H9 (cell line): ENCODE measurements around the gene ELOA. TPM values are rescaled to one million over a fixed set of nuclear protein-coding genes. Genes with fewer than 3 reads are reported as not detected.

Experiments
- DNase-seq: peaks from one replicate; pipeline ENCODE4 v3.0.0-alpha.2; 2017
- H2AFZ ChIP-seq: one replicate; pipeline ENCODE4 v1.6.1; 2013; ENCODE audit warnings: mild to moderate bottlenecking, low read length, control low read depth, moderate library complexity
- H2AK5ac ChIP-seq: 2 replicates; pipeline ENCODE4 v1.6.1; 2013; ENCODE audit warnings: low read length, control low read depth, mixed read lengths; ENCODE audit not compliant: insufficient read length
- H2BK120ac ChIP-seq: one replicate; pipeline ENCODE4 v1.6.1; 2013; ENCODE audit warnings: low read depth, mild to moderate bottlenecking, low read length, control low read depth, inconsistent platforms; ENCODE audit not compliant: poor library complexity, severe bottlenecking
- H2BK12ac ChIP-seq: 2 replicates; pipeline ENCODE4 v1.6.1; 2013; ENCODE audit warnings: low read length, control low read depth, mixed read lengths, low read depth; ENCODE audit not compliant: insufficient read length
- H2BK15ac ChIP-seq: 2 replicates; pipeline ENCODE4 v1.6.1; 2013; ENCODE audit warnings: low read depth, low read length, control low read depth
- H2BK20ac ChIP-seq: one replicate; pipeline ENCODE4 v1.6.1; 2013; ENCODE audit warnings: low read depth, mild to moderate bottlenecking, low read length, control low read depth, inconsistent platforms; ENCODE audit not compliant: poor library complexity, severe bottlenecking
- H2BK5ac ChIP-seq: 2 replicates; pipeline ENCODE4 v1.6.1; 2013; ENCODE audit warnings: low read length, control low read depth, mixed read lengths; ENCODE audit not compliant: insufficient read length
- H3K14ac ChIP-seq: 2 replicates; pipeline ENCODE4 v1.6.1; 2013; ENCODE audit warnings: low read length, control low read depth; ENCODE audit not compliant: insufficient read depth
- H3K18ac ChIP-seq: 2 replicates; pipeline ENCODE4 v1.6.1; 2013; ENCODE audit warnings: low read depth, mild to moderate bottlenecking, mixed read lengths, low read length, control low read depth; ENCODE audit not compliant: insufficient read length
- H3K23ac ChIP-seq: 2 replicates; pipeline ENCODE4 v1.6.1; 2013; ENCODE audit warnings: low read length, control low read depth, mixed read lengths, low read depth; ENCODE audit not compliant: insufficient read length
- H3K23me2 ChIP-seq: 2 replicates; pipeline ENCODE4 v1.6.1; 2013; ENCODE audit warnings: low read depth, mild to moderate bottlenecking, mixed read lengths, low read length, control low read depth; ENCODE audit not compliant: insufficient read length, poor library complexity, severe bottlenecking
- H3K27ac ChIP-seq: 2 replicates; pipeline ENCODE4 v1.5.1; 2013; ENCODE audit warnings: low read length, control low read depth, mixed read lengths, low read depth; ENCODE audit not compliant: insufficient read length
- H3K27me3 ChIP-seq: 2 replicates; pipeline ENCODE4 v1.6.1; 2013; ENCODE audit warnings: low read length, control low read depth, inconsistent platforms; ENCODE audit not compliant: insufficient read depth
- H3K4ac ChIP-seq: 2 replicates; pipeline ENCODE4 v1.6.1; 2013; ENCODE audit warnings: low read depth, mild to moderate bottlenecking, control low read depth, inconsistent platforms, low read length, moderate library complexity
- H3K4me1 ChIP-seq: 2 replicates; pipeline ENCODE4 v1.6.1; 2013; ENCODE audit warnings: low read length, control low read depth, inconsistent platforms; ENCODE audit not compliant: insufficient read depth
- H3K4me2 ChIP-seq: 2 replicates; pipeline ENCODE4 v1.6.1; 2013; ENCODE audit warnings: low read length, control low read depth, mixed read lengths; ENCODE audit not compliant: insufficient read length, insufficient read depth
- H3K56ac ChIP-seq: 2 replicates; pipeline ENCODE4 v1.6.1; 2013; ENCODE audit warnings: low read depth, mild to moderate bottlenecking, mixed read lengths, low read length, control low read depth; ENCODE audit not compliant: insufficient read length
- H3K79me1 ChIP-seq: 2 replicates; pipeline ENCODE4 v1.6.1; 2013; ENCODE audit warnings: low read depth, mild to moderate bottlenecking, moderate library complexity, low read length, control low read depth, inconsistent platforms; ENCODE audit not compliant: insufficient read depth, poor library complexity, severe bottlenecking
- H3K79me2 ChIP-seq: 2 replicates; pipeline ENCODE4 v1.6.1; 2013; ENCODE audit warnings: low read length, control low read depth, inconsistent platforms; ENCODE audit not compliant: insufficient read depth
- H3K9ac ChIP-seq: 2 replicates; pipeline ENCODE4 v1.6.1; 2013; ENCODE audit warnings: low read length, control low read depth, mixed read lengths; ENCODE audit not compliant: insufficient read length; ENCODE audit errors: extremely low read depth
- H3K9me3 ChIP-seq: one replicate; pipeline ENCODE4 v1.6.1; 2013; ENCODE audit warnings: low read depth, low read length, inconsistent platforms; ENCODE audit not compliant: control insufficient read depth
- H3T11ph ChIP-seq: one replicate; pipeline ENCODE4 v1.6.1; 2013; ENCODE audit warnings: mild to moderate bottlenecking, low read length, control low read depth, inconsistent platforms
- H4K20me1 ChIP-seq: one replicate; pipeline ENCODE4 v1.6.1; 2013; ENCODE audit not compliant: control insufficient read depth, insufficient read length, insufficient read depth
- H4K5ac ChIP-seq: 2 replicates; pipeline ENCODE4 v1.6.1; 2013; ENCODE audit warnings: low read depth, mild to moderate bottlenecking, mixed read lengths, low read length, control low read depth; ENCODE audit not compliant: insufficient read length
- H4K8ac ChIP-seq: replicated peaks from 2 replicates; pipeline ENCODE4 v1.6.1; 2013; ENCODE audit warnings: low read length, control low read depth, mixed read lengths, low read depth; ENCODE audit not compliant: insufficient read length
- H4K91ac ChIP-seq: 2 replicates; pipeline ENCODE4 v1.6.1; 2013; ENCODE audit warnings: low read depth, mild to moderate bottlenecking, moderate library complexity, mixed read lengths, low read length, control low read depth; ENCODE audit not compliant: insufficient read length
- H3K27ac Mint-ChIP-seq, 3 experiments: 2 replicates in 2 of 3; 3 replicates in 1 of 3; pipeline ENCODE4 v1.8.0; 2020 to 2021; ENCODE audit warnings: mixed read lengths in 3 of 3, mild to moderate bottlenecking in 1 of 3, moderate library complexity in 1 of 3
- H3K27me3 Mint-ChIP-seq: 2 replicates; pipeline ENCODE4 v1.8.0; 2021; ENCODE audit warnings: low read depth, mild to moderate bottlenecking, moderate library complexity, mixed read lengths
- H3K36me3 Mint-ChIP-seq, 3 experiments: 2 replicates in 2 of 3; 3 replicates in 1 of 3; pipeline ENCODE4 v1.8.0; 2020 to 2021; ENCODE audit warnings: low read depth in 3 of 3, mixed read lengths in 3 of 3; ENCODE audit not compliant: insufficient read depth in 1 of 3
- H3K4me1 Mint-ChIP-seq, 2 experiments: 2 replicates each; pipeline ENCODE4 v1.8.0; 2020; ENCODE audit warnings: mixed read lengths in 2 of 2
- H3K4me3 Mint-ChIP-seq, 2 experiments: 2 replicates in 1 of 2; 3 replicates in 1 of 2; pipeline ENCODE4 v1.8.0; 2020 to 2021; ENCODE audit warnings: mild to moderate bottlenecking in 2 of 2, mixed read lengths in 2 of 2, moderate library complexity in 1 of 2
- H3K9me3 Mint-ChIP-seq, 2 experiments: 2 replicates in 1 of 2; 3 replicates in 1 of 2; pipeline ENCODE4 v1.8.0; 2020; ENCODE audit warnings: mild to moderate bottlenecking in 2 of 2, mixed read lengths in 2 of 2, moderate library complexity in 1 of 2
- WGBS: extraction: QIAGEN DNeasy Blood & Tissue Kit; methylation state at CpG from one replicate; pipeline ENCODE4 v1.1.7; 2013; ENCODE audit warnings: missing lambda C conversion rate, low lambda C conversion rate, mixed read lengths; ENCODE audit not compliant: insufficient read length; ENCODE audit errors: extremely low coverage; 5-methylcytosine and 5-hydroxymethylcytosine counted together
- total RNA-seq: library from RNA; stranded (reverse); gene quantifications from 2 replicates; pipeline ENCODE4 v1.2.1, GENCODE V29; 2021
- TF ChIP-seq, protein P1 (sequence below): fragments of 200-600 bp; sonication (generic); conservative IDR thresholded peaks from 3 replicates; pipeline ENCODE4 v1.8.0; 2021; ENCODE audit warnings: antibody characterized with exemption, mild to moderate bottlenecking

ELOA gene
- total RNA-seq, 1 experiment from 2014 or later = 66.2 TPM

DNA sequence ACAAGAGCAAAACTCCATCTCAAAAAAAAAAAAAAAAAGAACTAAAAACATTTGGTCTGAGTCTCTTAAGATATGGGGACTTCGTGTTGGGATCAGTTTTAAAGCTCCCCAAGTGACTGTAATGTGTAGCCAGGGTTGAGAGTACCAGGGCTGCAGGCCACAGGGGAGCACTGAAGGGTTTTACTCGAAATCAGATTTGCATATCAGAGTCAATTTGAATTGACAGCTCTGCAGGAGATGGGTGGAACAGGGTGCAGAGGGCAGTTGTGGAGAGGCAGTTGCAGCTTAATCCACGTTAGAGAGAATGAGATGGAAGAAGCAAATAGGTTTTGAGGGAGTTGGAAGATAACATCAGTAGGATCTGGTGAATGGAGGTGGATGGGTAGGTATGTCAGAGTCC lies 20.6 kb upstream of the ELOA start:
- H4K91ac ChIP-seq = no peak overlapping the region
- Mint-ChIP-seq H3K36me3 (no peaks in the 10 kb centered on the region), H3K4me3 (no peak overlapping the region), H3K27me3 (no peaks in the 10 kb centered on the region), H3K4me1 (peaks cover 12% of the 10 kb centered on the region in 2 experiments), H3K27ac (no peak overlapping the region), H3K9me3 (no peaks in the 10 kb centered on the region)
- no peak overlapping the region for H2AFZ ChIP-seq
- no peaks in the 10 kb centered on the region for H3K4me1 ChIP-seq
- H3K79me1 ChIP-seq = peaks cover 3% of the 10 kb centered on the region
- no peak overlapping the region for H3K14ac ChIP-seq
- H2AK5ac ChIP-seq = no peak overlapping the region
- H3K18ac ChIP-seq = no peak overlapping the region
- no peaks in the 10 kb centered on the region for H4K20me1 ChIP-seq
- H2BK12ac ChIP-seq = no peak overlapping the region
- H3K27ac ChIP-seq = no peak overlapping the region
- no peaks in the 10 kb centered on the region for H3K27me3 ChIP-seq
- no CpG with 5 or more reads among the region's 3 CpGs for WGBS
- H3K79me2 ChIP-seq = 0 out of 2 replicates have a peak, but pooled peaks cover 1% of the 10 kb centered on the region
- DNase-seq = no peak
- no peak overlapping the region for H2BK120ac ChIP-seq
- no peak overlapping the region for H3K4me2 ChIP-seq
- H3K4ac ChIP-seq = no peak overlapping the region
- no peaks in the 10 kb centered on the region for H3K23me2 ChIP-seq
- H3K9me3 ChIP-seq = no peaks in the 10 kb centered on the region
- TF ChIP-seq, protein P1, sequence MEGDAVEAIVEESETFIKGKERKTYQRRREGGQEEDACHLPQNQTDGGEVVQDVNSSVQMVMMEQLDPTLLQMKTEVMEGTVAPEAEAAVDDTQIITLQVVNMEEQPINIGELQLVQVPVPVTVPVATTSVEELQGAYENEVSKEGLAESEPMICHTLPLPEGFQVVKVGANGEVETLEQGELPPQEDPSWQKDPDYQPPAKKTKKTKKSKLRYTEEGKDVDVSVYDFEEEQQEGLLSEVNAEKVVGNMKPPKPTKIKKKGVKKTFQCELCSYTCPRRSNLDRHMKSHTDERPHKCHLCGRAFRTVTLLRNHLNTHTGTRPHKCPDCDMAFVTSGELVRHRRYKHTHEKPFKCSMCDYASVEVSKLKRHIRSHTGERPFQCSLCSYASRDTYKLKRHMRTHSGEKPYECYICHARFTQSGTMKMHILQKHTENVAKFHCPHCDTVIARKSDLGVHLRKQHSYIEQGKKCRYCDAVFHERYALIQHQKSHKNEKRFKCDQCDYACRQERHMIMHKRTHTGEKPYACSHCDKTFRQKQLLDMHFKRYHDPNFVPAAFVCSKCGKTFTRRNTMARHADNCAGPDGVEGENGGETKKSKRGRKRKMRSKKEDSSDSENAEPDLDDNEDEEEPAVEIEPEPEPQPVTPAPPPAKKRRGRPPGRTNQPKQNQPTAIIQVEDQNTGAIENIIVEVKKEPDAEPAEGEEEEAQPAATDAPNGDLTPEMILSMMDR = no peak
- no peak overlapping the region for H4K8ac ChIP-seq
- no peak overlapping the region for H2BK20ac ChIP-seq
- no peak overlapping the region for H2BK15ac ChIP-seq
- H2BK5ac ChIP-seq = no peak overlapping the region
- H3K9ac ChIP-seq = no peak overlapping the region
- H4K5ac ChIP-seq = no peak overlapping the region
- H3K23ac ChIP-seq = no peak overlapping the region
- H3K56ac ChIP-seq = no peak overlapping the region
- H3T11ph ChIP-seq = no peak overlapping the region
